K562 (cell line): ENCODE results near the gene PNPLA7. TPM values are rescaled to one million over a fixed set of nuclear protein-coding genes. Genes with fewer than 3 reads are reported as not detected.

Experiments
- CBX1 ChIP-seq: sonication (generic); IDR thresholded peaks from 2 replicates; pipeline ENCODE4 v1.6.1; 2016; ENCODE audit warnings: antibody characterized with exemption, low read depth, mild to moderate bottlenecking
- ETV1 ChIP-seq: fragments of 450-650 bp; conservative IDR thresholded peaks from 2 replicates; pipeline ENCODE4 v1.6.1; 2016; ENCODE audit warnings: missing genetic modification characterization, control low read depth, low read depth, missing compliant biosample characterization
- GABPB1 ChIP-seq: sonication (generic); formaldehyde crosslinking; IDR thresholded peaks from 2 replicates; pipeline ENCODE4 v1.8.0; 2022; ENCODE audit warnings: mild to moderate bottlenecking, missing genetic modification reagents
- HES1 ChIP-seq: fragments of 450-650 bp; IDR thresholded peaks from 2 replicates; pipeline ENCODE4 v1.6.1; 2016; ENCODE audit warnings: low read depth, mild to moderate bottlenecking, moderate library complexity
- JUND ChIP-seq, 2 experiments: IDR thresholded peaks; 2 replicates in 1 of 2; 3 replicates in 1 of 2; pipeline ENCODE4 v1.6.1; 2011; ENCODE audit warnings: borderline replicate concordance in 2 of 2, low read depth in 2 of 2, low read length in 2 of 2, improper control_type of control experiment in 1 of 2, missing biosample characterization in 1 of 2, missing genetic modification characterization in 1 of 2, missing genetic modification reagents in 1 of 2
- LEF1 ChIP-seq: fragments of 450-650 bp; IDR thresholded peaks from 2 replicates; pipeline ENCODE4 v1.6.1; 2016; ENCODE audit warnings: mild to moderate bottlenecking
- MTF1 ChIP-seq: fragments of 250-450 bp; sonication (Bioruptor Pico); IDR thresholded peaks from 2 replicates; pipeline ENCODE4 v1.9.0; 2021; ENCODE audit warnings: moderate library complexity, mild to moderate bottlenecking, inconsistent platforms, borderline replicate concordance
- NR0B1 ChIP-seq: fragments of 450-650 bp; IDR thresholded peaks from one replicate; pipeline ENCODE4 v1.6.1; 2018; ENCODE audit warnings: mild to moderate bottlenecking, moderate library complexity; ENCODE audit not compliant: partially characterized antibody
- PTRF ChIP-seq: fragments of 450-650 bp; IDR thresholded peaks from 2 replicates; pipeline ENCODE4 v1.6.1; 2016; ENCODE audit warnings: mild to moderate bottlenecking, missing genetic modification characterization, missing compliant biosample characterization
- RFX1 ChIP-seq: fragments of 450-650 bp; IDR thresholded peaks from 2 replicates; pipeline ENCODE4 v1.6.1; 2016; ENCODE audit warnings: mild to moderate bottlenecking, moderate library complexity
- TBP ChIP-seq: optimal IDR thresholded peaks from 2 replicates; pipeline ENCODE3; 2011; ENCODE audit warnings: low read depth, low read length, improper control_type of control experiment
- ZBTB33 ChIP-seq: sonication (generic); formaldehyde crosslinking; IDR thresholded peaks from 2 replicates; pipeline ENCODE4 v1.8.1; 2023; ENCODE audit warnings: mild to moderate bottlenecking, missing genetic modification reagents
- ZBTB7A ChIP-seq: IDR thresholded peaks from 2 replicates; pipeline ENCODE4 v1.6.1; 2011; ENCODE audit warnings: low read depth, mild to moderate bottlenecking, low read length, moderate library complexity, borderline replicate concordance; ENCODE audit not compliant: control insufficient read depth
- ZFP1 ChIP-seq: fragments of 450-650 bp; formaldehyde crosslinking; IDR thresholded peaks from 2 replicates; pipeline ENCODE4 v1.4.0; 2020; ENCODE audit warnings: mild to moderate bottlenecking, mixed read lengths
- ZHX1 ChIP-seq: fragments of 150-350 bp; conservative IDR thresholded peaks from 2 replicates; pipeline ENCODE4 v1.6.1; 2014; ENCODE audit warnings: low read length
- ZNF121 ChIP-seq: sonication (generic); formaldehyde crosslinking; conservative IDR thresholded peaks from 2 replicates; pipeline ENCODE4 v1.8.0; 2022; ENCODE audit warnings: missing genetic modification reagents
- polyA plus RNA-seq, 8 experiments: library from polyadenylated mRNA; depleted of rRNA in 4 of 8; stranded (reverse) in 5 of 8; unstranded in 3 of 8; fragments of >200 nt; fragmentation: Nextera tagmentation in 2 of 8; fragmentation: Illumina TruSeq in 1 of 8; extraction: Ambion mirVana in 2 of 8; extraction: Trizol in 1 of 8; gene quantifications; 2 replicates each; pipeline versions ENCODE4 v1.2.1 to v1.2.3, GENCODE V29; 2011 to 2014; ENCODE audit warnings: inconsistent platforms in 1 of 8, missing spikeins in 1 of 8
- total RNA-seq, 7 experiments: library from RNA; depleted of rRNA in 6 of 7; stranded (reverse); fragments of >200 nt in 6 of 7; fragmentation: Illumina TruSeq in 2 of 7; extraction: Trizol in 2 of 7; gene quantifications; 2 replicates each; pipeline versions ENCODE4 v1.2.1 to v1.2.3, GENCODE V29; 2011 to 2021; ENCODE audit warnings: low replicate concordance in 1 of 7

PNPLA7 gene
- total and polyA plus RNA-seq, 9 of the 15 experiments (the other 6 are each of a cell fraction or from before 2014, with no cell fraction given): 0.01 to 0.85 (median 0.19) TPM; not detected in 1

GRCh38 chr9:137578518-137579258 lies 28.5 kb upstream of the PNPLA7 start, which contains the start of gene DPH7 (continued):
- TF ChIP-seq ZNF121 (CRISPR knock-in tag) (no peak), ZBTB7A (peak; percentile 73; the same call in 1 of the 2 replicates), ZBTB33 (CRISPR knock-in tag) (peak; percentile 89), GABPB1 (CRISPR knock-in tag) (peak; percentile 97), CBX1 (peak; percentile 75; the same call in 1 of the 2 replicates), MTF1 (CRISPR knock-in tag) (no peak), RFX1 (no peak), HES1 (no peak), LEF1 (no peak), PTRF (tag) (no peak), ETV1 (tag) (no peak), TBP (peak; percentile 78), ZHX1 (no peak), ZFP1 (CRISPR knock-in tag) (no peak), JUND (IDR thresholded peaks at IDR 0.05; ENCODE audit: borderline replicate concordance, low read depth, low read length) (peak; percentile 49), JUND (tag; IDR thresholded peaks at IDR 0.05; ENCODE audit: borderline replicate concordance, low read depth, low read length) (no peak; the same call in 2 of the 3 replicates), NR0B1 (no peak)
